ENCODE data around the gene RALGPS1. TPM values are rescaled to one million over a fixed set of nuclear protein-coding genes. Genes with fewer than 3 reads are reported as not detected.
A peak's percentile ranks its signal among the peaks of the same experiment; 100 is the strongest.

RALGPS1 gene
- total and polyA plus RNA-seq, 2 of the 8 experiments (the other 6 are each of a cell fraction or from before 2014, with no cell fraction given) = 20.0 to 23.5 TPM

GRCh38 chr9:127074561-127075548, 160.3 kb downstream of the RALGPS1 start:
- Histone ChIP-seq H3K27me3 (replicated peaks in 1 of 4; ENCODE audit: control insufficient read depth in 3 of 4, extremely low read depth in 1 of 4, insufficient read depth in 3 of 4, low read length in 3 of 4) (no peaks in the 10 kb centered on the region; a peak in 1 of 7 replicates), H3K27ac (ENCODE audit: low read depth, low read length) (no peak overlapping the region), H3K9me3 (ENCODE audit: insufficient read depth in 2 of 2, low read depth in 1 of 2, low read length in 1 of 2) (no peaks in the 10 kb centered on the region), H3K14ac (ENCODE audit: insufficient read length) (no peak overlapping the region), H4K8ac (ENCODE audit: extremely low read depth, insufficient read depth, low read length) (no peak overlapping the region), H2BK5ac (ENCODE audit: low read depth, low read length) (peak overlapping the region; percentile 6; the same call in 1 of the 2 replicates), H2BK15ac (ENCODE audit: low read length) (0 out of 2 replicates have a peak overlapping the region, but pooled peaks have one; percentile 5), H3K4me3 (ENCODE audit: extremely low read depth in 1 of 4, insufficient read depth in 2 of 4, low read depth in 3 of 4, low read length in 4 of 4) (0 out of 8 replicates have a peak overlapping the region, but pooled peaks of 1 of the 4 experiments have one; percentile 21), H2BK120ac (replicated peaks; ENCODE audit: low read depth, low read length) (no peak overlapping the region), H3K56ac (replicated peaks; ENCODE audit: insufficient read length, low read depth, low read length) (no peak overlapping the region), H3K4ac (replicated peaks; ENCODE audit: insufficient read length, low read depth, low read length) (peak overlapping the region; percentile 8), H3K18ac (ENCODE audit: extremely low read depth, low read length) (peak overlapping the region; percentile 9; the same call in 1 of the 2 replicates), H2AK5ac (ENCODE audit: low read depth, low read length) (peak overlapping the region; percentile 7; the same call in 1 of the 2 replicates), H2BK12ac (ENCODE audit: low read depth, low read length) (peak overlapping the region; percentile 61; the same call in 1 of the 2 replicates), H2BK20ac (ENCODE audit: low read length) (peak overlapping the region; percentile 91), H4K20me1 (replicated peaks in 1 of 2; ENCODE audit: control insufficient read depth in 1 of 2, insufficient read depth in 2 of 2, low read length in 2 of 2) (no peaks in the 10 kb centered on the region), H3K36me3 (ENCODE audit: control insufficient read depth in 2 of 4, insufficient read depth in 4 of 4, low read length in 3 of 4) (0 out of 8 replicates have a peak, but pooled peaks cover 0 to 2% (median 0%) of the 10 kb centered on the region in 4 experiments), H3K4me1 (replicated peaks in 1 of 4; ENCODE audit: control insufficient read depth in 3 of 4, insufficient read depth in 4 of 4, low read length in 3 of 4) (peaks cover 18 to 30% (median 23%) of the 10 kb centered on the region in 4 experiments), H4K91ac (replicated peaks; ENCODE audit: insufficient read length, low read length) (peak overlapping the region; percentile 42), H4K5ac (ENCODE audit: insufficient read length, low read depth, low read length) (no peak overlapping the region), H3K79me2 (ENCODE audit: control insufficient read depth in 1 of 2, insufficient read depth in 2 of 2, low read length in 2 of 2) (no peaks in the 10 kb centered on the region), H3K9ac (replicated peaks in 1 of 4; ENCODE audit: extremely low read depth in 1 of 4, low read depth in 3 of 4, low read length in 3 of 4) (no peak overlapping the region), H3K79me1 (ENCODE audit: low read depth, low read length) (0 out of 2 replicates have a peak, but pooled peaks cover 2% of the 10 kb centered on the region), H2AFZ (ENCODE audit: low read length) (no peak overlapping the region), H3K4me2 (ENCODE audit: insufficient read depth in 1 of 2, low read depth in 2 of 2, low read length in 2 of 2) (0 out of 4 replicates have a peak overlapping the region, but pooled peaks have one; percentile 4 to 27), H3K23ac (ENCODE audit: insufficient read length) (no peak overlapping the region), H3K23me2 (ENCODE audit: low read depth, low read length) (no peaks in the 10 kb centered on the region; the same call in 1 of the 2 replicates)
- 78% methylated on average over 4 of the region's 4 CpGs; no CpG with 5 or more reads in 1 of the 2 experiments for WGBS, 2 experiments (ENCODE audit: extremely low coverage in 1 of 2, insufficient coverage in 1 of 2, insufficient read length in 1 of 2, insufficient replicate concordance in 2 of 2, low coverage in 1 of 2, low lambda C conversion rate in 2 of 2, missing lambda C conversion rate in 1 of 2)
- POLR2A ChIA-PET (ENCODE audit: partially characterized antibody) = interaction anchor here (0.7 to 1.8 kb wide), 3 partner anchors 14 to 1258 kb away, joined by 3 to 4 read pairs (median 4); partner anchors contain the start of gene ANGPTL2
- DNase-seq (ENCODE audit: low read depth in 1 of 2, low spot score in 2 of 2) = no peak
- peak; percentile 19 for FAIRE-seq
- CTCF ChIA-PET (ENCODE audit: partially characterized antibody) = interaction anchor here (1.2 to 2.9 kb wide), 6 partner anchors 11 to 125 kb away, joined by 3 to 9 read pairs (median 4); no protein-coding TSS in a partner anchor
- TF ChIP-seq ATF3 (IDR thresholded peaks at IDR 0.05; ENCODE audit: insufficient read depth, low read depth, low read length) (no peak), CTCF (IDR thresholded peaks at IDR 0.05; ENCODE audit: control extremely low read depth in 1 of 3, insufficient read depth in 1 of 3, low read depth in 1 of 3, low read length in 3 of 3) (no peak), RNF2 (IDR thresholded peaks at IDR 0.05; ENCODE audit: borderline replicate concordance, low read depth, low read length, missing control alignments, poor library complexity, severe bottlenecking) (no peak), NRF1 (IDR thresholded peaks at IDR 0.05; ENCODE audit: low read depth, low read length) (no peak), MAFK (IDR thresholded peaks at IDR 0.05; ENCODE audit: low read depth, low read length) (no peak)

All from H1 (cell line).